ENCODE results near the gene IL11. TPM values are rescaled to one million over a fixed set of nuclear protein-coding genes. Genes with fewer than 3 reads are reported as not detected.

Gene IL11
- total and polyA plus RNA-seq, 2 donors (not counting 3 experiments of a cell fraction or from before 2014, with no cell fraction given), result not detected

DNA sequence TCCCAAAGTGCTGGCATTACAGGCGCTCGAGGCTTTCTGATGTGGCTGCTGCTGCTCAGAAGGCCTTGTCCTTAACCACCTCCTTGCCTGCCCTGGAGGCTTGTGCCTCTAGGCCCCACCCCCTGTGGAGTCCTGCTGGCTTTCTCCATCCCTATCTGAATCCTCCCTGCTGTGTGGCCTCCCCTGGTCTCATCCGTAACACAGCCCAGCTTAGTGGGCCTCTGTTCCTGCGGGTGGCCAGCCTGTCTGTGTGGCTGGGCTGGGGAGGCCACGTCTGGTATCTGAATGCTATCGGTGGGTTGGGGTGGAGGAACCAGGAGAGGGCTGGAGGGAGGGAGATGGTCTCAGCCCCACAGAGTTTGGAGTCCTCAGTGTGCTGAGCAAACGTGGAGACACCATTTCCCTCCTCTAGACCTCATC is 20.2 kb upstream of the IL11 start:
- Histone ChIP-seq H3K27me3 (ENCODE audit: control insufficient read depth in 2 of 2, insufficient read depth in 2 of 2, low read length in 2 of 2) (no peaks in the 10 kb centered on the region), H2AFZ (ENCODE audit: low read depth, low read length) (no peak overlapping the region), H3K9me3 (replicated peaks; ENCODE audit: control insufficient read depth, insufficient read depth, low read length) (no peaks in the 10 kb centered on the region), H3K4me2 (ENCODE audit: insufficient read depth, low read length) (no peak overlapping the region), H3K36me3 (ENCODE audit: control insufficient read depth in 2 of 2, extremely low read depth in 1 of 2, insufficient read depth in 2 of 2, low read length in 2 of 2) (peaks cover 14 to 30% of the 10 kb centered on the region in 2 experiments), H3K79me2 (ENCODE audit: control insufficient read depth, insufficient read depth, low read length) (peaks cover 41% of the 10 kb centered on the region), H3K9me1 (replicated peaks; ENCODE audit: control insufficient read depth, extremely low read depth, insufficient read depth, low read length) (no peaks in the 10 kb centered on the region), H3K4me3 (replicated peaks in 1 of 3; ENCODE audit: insufficient read depth in 1 of 3, low read depth in 1 of 3, low read length in 3 of 3) (no peak overlapping the region), H3K4me1 (ENCODE audit: control insufficient read depth, extremely low read depth, insufficient read depth, low read length) (peaks cover 20% of the 10 kb centered on the region), H3K9ac (replicated peaks; ENCODE audit: extremely low read depth, insufficient read depth, low read length) (no peak overlapping the region), H3K27ac (ENCODE audit: insufficient read depth, low read depth, low read length) (no peak overlapping the region), H4K20me1 (replicated peaks; ENCODE audit: control insufficient read depth, extremely low read depth, insufficient read depth, low read length) (peaks cover 4% of the 10 kb centered on the region)
- TF ChIP-seq JUN (IDR thresholded peaks at IDR 0.05; ENCODE audit: borderline replicate concordance, insufficient read depth, insufficient read length, low read depth) (no peak), POLR2A (IDR thresholded peaks at IDR 0.05; ENCODE audit: low read depth, low read length) (no peak), POLR2AphosphoS5 (IDR thresholded peaks at IDR 0.05; ENCODE audit: insufficient read depth, low read depth, low read length) (no peak), FOS (IDR thresholded peaks at IDR 0.05; ENCODE audit: borderline replicate concordance, insufficient read depth, low read length) (no peak), EZH2 (IDR thresholded peaks at IDR 0.05; ENCODE audit: borderline replicate concordance, low read depth, low read length, severe bottlenecking) (no peak), GATA2 (IDR thresholded peaks at IDR 0.05; ENCODE audit: insufficient read depth, insufficient read length, low read depth, low read length) (no peak), MYC (IDR thresholded peaks at IDR 0.05; ENCODE audit: low read depth, low read length) (no peak)
- TF ChIP-seq, protein P1, sequence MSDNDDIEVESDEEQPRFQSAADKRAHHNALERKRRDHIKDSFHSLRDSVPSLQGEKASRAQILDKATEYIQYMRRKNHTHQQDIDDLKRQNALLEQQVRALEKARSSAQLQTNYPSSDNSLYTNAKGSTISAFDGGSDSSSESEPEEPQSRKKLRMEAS (IDR thresholded peaks at IDR 0.05; ENCODE audit: insufficient read depth, insufficient read length), result no peak
- TF ChIP-seq, protein P2, sequence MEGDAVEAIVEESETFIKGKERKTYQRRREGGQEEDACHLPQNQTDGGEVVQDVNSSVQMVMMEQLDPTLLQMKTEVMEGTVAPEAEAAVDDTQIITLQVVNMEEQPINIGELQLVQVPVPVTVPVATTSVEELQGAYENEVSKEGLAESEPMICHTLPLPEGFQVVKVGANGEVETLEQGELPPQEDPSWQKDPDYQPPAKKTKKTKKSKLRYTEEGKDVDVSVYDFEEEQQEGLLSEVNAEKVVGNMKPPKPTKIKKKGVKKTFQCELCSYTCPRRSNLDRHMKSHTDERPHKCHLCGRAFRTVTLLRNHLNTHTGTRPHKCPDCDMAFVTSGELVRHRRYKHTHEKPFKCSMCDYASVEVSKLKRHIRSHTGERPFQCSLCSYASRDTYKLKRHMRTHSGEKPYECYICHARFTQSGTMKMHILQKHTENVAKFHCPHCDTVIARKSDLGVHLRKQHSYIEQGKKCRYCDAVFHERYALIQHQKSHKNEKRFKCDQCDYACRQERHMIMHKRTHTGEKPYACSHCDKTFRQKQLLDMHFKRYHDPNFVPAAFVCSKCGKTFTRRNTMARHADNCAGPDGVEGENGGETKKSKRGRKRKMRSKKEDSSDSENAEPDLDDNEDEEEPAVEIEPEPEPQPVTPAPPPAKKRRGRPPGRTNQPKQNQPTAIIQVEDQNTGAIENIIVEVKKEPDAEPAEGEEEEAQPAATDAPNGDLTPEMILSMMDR (IDR thresholded peaks at IDR 0.05; ENCODE audit: extremely low read depth in 1 of 2, insufficient read depth in 1 of 2, low read depth in 1 of 2, low read length in 2 of 2), result no peak
- DNase-seq (ENCODE audit: low read depth, low spot score) (no peak), FAIRE-seq (peak; percentile 18)
- BruUV-seq (replicated peaks), result no TSS peak
- dilution Hi-C loops (cut with MboI; ENCODE audit: extremely low pct_ligation_motif_present, low sequenced_read_pairs) (no loop called here), intact Hi-C loops (cut with micrococcal nuclease) (no loop called here)
- POLR2A ChIA-PET, result interaction anchor here (0.6 to 1.4 kb wide), 2 partner anchors 17 to 247 kb away, joined by 3 to 5 read pairs; partner anchors contain the start of gene UBE2S
- CTCF ChIA-PET, result interaction anchor here (1.1 to 1.9 kb wide), 2 partner anchors 89 to 98 kb away, joined by 3 to 8 read pairs; no protein-coding TSS in a partner anchor
